ENCODE measurements around the gene CEND1.

The CEND1 gene

GRCh38 chr11:792873-793272 is 3.0 kb upstream of the CEND1 start:
- H3K79me2 ChIP-seq (ENCODE audit: control insufficient read depth, insufficient read depth, low read length) = peaks cover 3% of the 10 kb centered on the region
- H3K56ac ChIP-seq (ENCODE audit: low read length) = no peak overlapping the region
- peaks cover 4% of the 10 kb centered on the region for H3K79me1 ChIP-seq (ENCODE audit: low read length)
- no peak for DNase-seq
- H3K36me3 ChIP-seq (ENCODE audit: control insufficient read depth, insufficient read depth, low read length) = no peaks in the 10 kb centered on the region
- H2BK5ac ChIP-seq (ENCODE audit: low read length) = no peak overlapping the region
- WGBS (ENCODE audit: extremely low coverage, insufficient coverage, low lambda C conversion rate) = no CpG with 5 or more reads among the region's 13 CpGs
- no peak overlapping the region for H3K4ac ChIP-seq (ENCODE audit: low read depth, low read length)
- H3K18ac ChIP-seq (ENCODE audit: low read length) = no peak overlapping the region
- H2BK15ac ChIP-seq (replicated peaks; ENCODE audit: low read depth) = no peak overlapping the region
- H3K9ac ChIP-seq (ENCODE audit: low read length) = no peak overlapping the region
- no peak overlapping the region for H2BK120ac ChIP-seq (ENCODE audit: low read depth, low read length)
- no peaks in the 10 kb centered on the region for H3K27me3 ChIP-seq (ENCODE audit: insufficient read depth, low read length, poor library complexity)
- H3K4me3 ChIP-seq (ENCODE audit: low read length) = no peak overlapping the region
- no peak overlapping the region for H2AK5ac ChIP-seq (ENCODE audit: low read length)
- no peak overlapping the region for H3K27ac ChIP-seq (ENCODE audit: low read depth, low read length)
- no peaks in the 10 kb centered on the region for H3K4me1 ChIP-seq (ENCODE audit: control insufficient read depth, low read depth, low read length)
- H3K23ac ChIP-seq (ENCODE audit: low read length) = no peak overlapping the region
- H4K8ac ChIP-seq (ENCODE audit: low read depth, low read length) = no peak overlapping the region
- no peak overlapping the region for H4K5ac ChIP-seq (ENCODE audit: low read length)
- no peak overlapping the region for H3K4me2 ChIP-seq (ENCODE audit: low read length)

DNA sequence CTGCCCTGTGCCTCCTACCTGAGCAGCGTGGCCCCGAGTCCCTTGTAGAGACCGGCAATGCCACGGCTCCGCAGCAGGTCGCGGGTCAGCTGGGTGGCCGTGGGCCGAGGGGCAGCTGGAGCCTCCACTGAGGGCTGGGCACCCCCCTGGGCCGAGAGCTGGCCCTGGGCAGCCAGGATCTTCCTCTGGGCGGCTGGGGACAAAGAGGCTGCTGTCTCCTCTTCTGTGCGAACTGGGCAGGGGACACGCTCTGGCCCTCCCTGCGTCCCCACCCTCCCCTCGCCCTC is 2.6 kb upstream of the CEND1 start:
- Histone ChIP-seq H3K79me2 (ENCODE audit: control insufficient read depth, insufficient read depth, low read length) (peaks cover 3% of the 10 kb centered on the region), H2BK15ac (replicated peaks; ENCODE audit: low read depth) (no peak overlapping the region), H2BK5ac (ENCODE audit: low read length) (no peak overlapping the region), H3K27me3 (ENCODE audit: insufficient read depth, low read length, poor library complexity) (no peaks in the 10 kb centered on the region), H3K27ac (ENCODE audit: low read depth, low read length) (no peak overlapping the region), H3K4ac (ENCODE audit: low read depth, low read length) (no peak overlapping the region), H3K4me2 (ENCODE audit: low read length) (no peak overlapping the region), H3K9ac (ENCODE audit: low read length) (no peak overlapping the region), H3K4me3 (ENCODE audit: low read length) (no peak overlapping the region), H4K8ac (ENCODE audit: low read depth, low read length) (no peak overlapping the region), H3K18ac (ENCODE audit: low read length) (no peak overlapping the region), H4K5ac (ENCODE audit: low read length) (no peak overlapping the region), H3K4me1 (ENCODE audit: control insufficient read depth, low read depth, low read length) (no peaks in the 10 kb centered on the region), H3K56ac (ENCODE audit: low read length) (no peak overlapping the region), H2BK120ac (ENCODE audit: low read depth, low read length) (no peak overlapping the region), H2AK5ac (ENCODE audit: low read length) (no peak overlapping the region), H3K23ac (ENCODE audit: low read length) (no peak overlapping the region), H3K79me1 (ENCODE audit: low read length) (peaks cover 4% of the 10 kb centered on the region), H3K36me3 (ENCODE audit: control insufficient read depth, insufficient read depth, low read length) (no peaks in the 10 kb centered on the region)
- no peak for DNase-seq
- WGBS (ENCODE audit: extremely low coverage, insufficient coverage, low lambda C conversion rate) = no CpG with 5 or more reads among the region's 15 CpGs

- WGBS (ENCODE audit: extremely low coverage, insufficient coverage, low lambda C conversion rate) = no CpG with 5 or more reads among the region's 49 CpGs
- Histone ChIP-seq H2BK15ac (replicated peaks; ENCODE audit: low read depth) (no peak overlapping the region), H3K23ac (ENCODE audit: low read length) (no peak overlapping the region), H3K4ac (ENCODE audit: low read depth, low read length) (no peak overlapping the region), H3K56ac (ENCODE audit: low read length) (no peak overlapping the region), H2BK120ac (ENCODE audit: low read depth, low read length) (no peak overlapping the region), H2BK5ac (ENCODE audit: low read length) (no peak overlapping the region), H2AK5ac (ENCODE audit: low read length) (no peak overlapping the region), H3K4me2 (ENCODE audit: low read length) (no peak overlapping the region), H3K27me3 (ENCODE audit: insufficient read depth, low read length, poor library complexity) (no peaks in the 10 kb centered on the region), H4K5ac (ENCODE audit: low read length) (no peak overlapping the region), H4K8ac (ENCODE audit: low read depth, low read length) (no peak overlapping the region), H3K79me1 (ENCODE audit: low read length) (peaks cover 4% of the 10 kb centered on the region), H3K36me3 (ENCODE audit: control insufficient read depth, insufficient read depth, low read length) (no peaks in the 10 kb centered on the region), H3K79me2 (ENCODE audit: control insufficient read depth, insufficient read depth, low read length) (peaks cover 3% of the 10 kb centered on the region), H3K9ac (ENCODE audit: low read length) (no peak overlapping the region), H3K4me3 (ENCODE audit: low read length) (no peak overlapping the region), H3K27ac (ENCODE audit: low read depth, low read length) (no peak overlapping the region), H3K18ac (ENCODE audit: low read length) (no peak overlapping the region), H3K4me1 (ENCODE audit: control insufficient read depth, low read depth, low read length) (no peaks in the 10 kb centered on the region)
- no peak for DNase-seq
These were observed 2.0 kb upstream of the CEND1 start for GRCh38 chr11:791658-792534.

GRCh38 chr11:790721-791564 is 1.1 kb upstream of the CEND1 start:
- Histone ChIP-seq H3K23ac (ENCODE audit: low read length) (no peak overlapping the region), H2BK15ac (replicated peaks; ENCODE audit: low read depth) (no peak overlapping the region), H3K79me2 (ENCODE audit: control insufficient read depth, insufficient read depth, low read length) (no peaks in the 10 kb centered on the region), H3K56ac (ENCODE audit: low read length) (no peak overlapping the region), H4K5ac (ENCODE audit: low read length) (no peak overlapping the region), H3K36me3 (ENCODE audit: control insufficient read depth, insufficient read depth, low read length) (no peaks in the 10 kb centered on the region), H3K79me1 (ENCODE audit: low read length) (no peaks in the 10 kb centered on the region), H3K4me1 (ENCODE audit: control insufficient read depth, low read depth, low read length) (no peaks in the 10 kb centered on the region), H2BK5ac (ENCODE audit: low read length) (no peak overlapping the region), H2AK5ac (ENCODE audit: low read length) (no peak overlapping the region), H3K9ac (ENCODE audit: low read length) (no peak overlapping the region), H3K4me2 (ENCODE audit: low read length) (no peak overlapping the region), H3K27ac (ENCODE audit: low read depth, low read length) (no peak overlapping the region), H3K27me3 (ENCODE audit: insufficient read depth, low read length, poor library complexity) (no peaks in the 10 kb centered on the region), H3K4me3 (ENCODE audit: low read length) (no peak overlapping the region), H4K8ac (ENCODE audit: low read depth, low read length) (no peak overlapping the region), H2BK120ac (ENCODE audit: low read depth, low read length) (no peak overlapping the region), H3K4ac (ENCODE audit: low read depth, low read length) (no peak overlapping the region), H3K18ac (ENCODE audit: low read length) (no peak overlapping the region)
- no CpG with 5 or more reads among the region's 18 CpGs for WGBS (ENCODE audit: extremely low coverage, insufficient coverage, low lambda C conversion rate)
- peak; percentile 59 for DNase-seq

DNA sequence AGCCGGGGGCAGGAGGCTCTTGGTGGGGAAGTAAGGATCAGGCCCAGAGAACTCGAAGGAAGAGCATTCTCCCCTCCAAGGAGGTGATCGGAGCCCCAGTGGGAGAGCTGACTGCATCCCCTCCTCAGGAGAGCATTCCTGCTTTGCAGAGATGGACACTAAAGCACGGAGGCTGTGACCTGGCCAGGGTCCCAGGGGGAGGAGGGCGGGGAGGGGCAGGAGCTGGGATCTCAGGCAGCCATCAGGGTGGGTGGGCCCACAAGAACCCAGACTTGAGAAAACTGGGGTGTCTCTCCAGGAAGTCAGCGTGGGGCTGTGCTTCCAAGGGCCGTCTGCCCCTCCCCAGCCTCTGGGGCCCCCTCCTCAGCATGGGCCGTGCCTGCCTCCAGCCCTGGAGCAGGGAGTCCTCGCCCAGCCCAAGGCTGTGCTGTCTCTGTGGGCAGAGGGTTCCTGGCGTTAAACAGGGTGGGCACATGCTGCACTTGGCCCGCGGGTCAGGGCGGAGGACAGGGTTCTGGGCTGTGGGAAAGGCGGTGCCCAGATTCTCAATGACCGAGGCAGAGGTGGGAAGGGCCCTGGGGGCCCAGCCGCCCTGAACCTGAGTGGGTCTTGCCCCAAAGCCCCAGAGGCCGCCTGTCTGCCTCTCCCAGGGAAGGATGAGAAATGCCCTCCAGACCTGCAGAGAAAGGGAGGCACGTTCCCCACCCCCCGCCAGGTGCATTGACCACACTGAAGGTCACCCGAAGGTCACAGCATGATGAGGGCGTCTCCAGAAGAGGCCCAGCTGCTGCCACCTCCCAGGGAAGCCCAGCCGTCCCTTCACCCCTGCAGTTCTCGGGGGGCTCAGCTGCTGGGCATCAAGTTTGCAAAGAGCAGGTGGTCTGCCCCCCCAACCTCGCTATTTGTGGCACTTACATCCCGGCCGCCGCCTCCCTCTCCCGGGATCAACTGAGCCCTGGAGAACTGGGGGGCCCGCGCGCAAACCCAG is 643 bp downstream of the CEND1 start:
- WGBS (ENCODE audit: extremely low coverage, insufficient coverage, low lambda C conversion rate) = no CpG with 5 or more reads among the region's 31 CpGs
- DNase-seq = no peak

More for the DNA sequence above, 643 bp downstream of the CEND1 start:
- Histone ChIP-seq H2BK5ac (ENCODE audit: low read length) (no peak overlapping the region), H3K79me2 (ENCODE audit: control insufficient read depth, insufficient read depth, low read length) (no peaks in the 10 kb centered on the region), H3K4me2 (ENCODE audit: low read length) (no peak overlapping the region), H3K23ac (ENCODE audit: low read length) (no peak overlapping the region), H3K4ac (ENCODE audit: low read depth, low read length) (no peak overlapping the region), H3K9ac (ENCODE audit: low read length) (no peak overlapping the region), H3K36me3 (ENCODE audit: control insufficient read depth, insufficient read depth, low read length) (no peaks in the 10 kb centered on the region), H2BK120ac (ENCODE audit: low read depth, low read length) (no peak overlapping the region), H3K4me1 (ENCODE audit: control insufficient read depth, low read depth, low read length) (no peaks in the 10 kb centered on the region), H3K56ac (ENCODE audit: low read length) (no peak overlapping the region), H3K27ac (ENCODE audit: low read depth, low read length) (no peak overlapping the region), H4K8ac (ENCODE audit: low read depth, low read length) (no peak overlapping the region), H4K5ac (ENCODE audit: low read length) (no peak overlapping the region), H2BK15ac (replicated peaks; ENCODE audit: low read depth) (no peak overlapping the region), H3K27me3 (ENCODE audit: insufficient read depth, low read length, poor library complexity) (no peaks in the 10 kb centered on the region), H2AK5ac (ENCODE audit: low read length) (no peak overlapping the region), H3K79me1 (ENCODE audit: low read length) (no peaks in the 10 kb centered on the region), H3K18ac (ENCODE audit: low read length) (no peak overlapping the region), H3K4me3 (ENCODE audit: low read length) (no peak overlapping the region)
